Effector memory CD4-positive, alpha-beta T cell (primary cell): ENCODE measurements around the gene UCK2.

Experiments
- DNase-seq, 3 donors: peaks; one replicate each; pipeline ENCODE4 v3.0.0-alpha.2; 2020
- H3K27ac ChIP-seq: 2 replicates; pipeline ENCODE4 v1.7.0; 2013; ENCODE audit warnings: mild to moderate bottlenecking, low read length, moderate library complexity; ENCODE audit not compliant: insufficient read depth, poor library complexity, severe bottlenecking
- H3K27me3 ChIP-seq: replicated peaks from 2 replicates; pipeline ENCODE4 v1.7.0; 2013; ENCODE audit warnings: mild to moderate bottlenecking, low read length; ENCODE audit not compliant: insufficient read depth, control insufficient read depth, poor library complexity, severe bottlenecking
- H3K36me3 ChIP-seq: 2 replicates; pipeline ENCODE4 v1.7.0; 2013; ENCODE audit warnings: mild to moderate bottlenecking, low read length, moderate library complexity; ENCODE audit not compliant: control insufficient read depth, insufficient read depth
- H3K4me1 ChIP-seq: 2 replicates; pipeline ENCODE4 v1.7.0; 2013; ENCODE audit warnings: low read length, mild to moderate bottlenecking; ENCODE audit not compliant: control insufficient read depth, insufficient read depth, poor library complexity, severe bottlenecking
- H3K4me3 ChIP-seq: 2 replicates; pipeline ENCODE4 v1.7.0; 2013; ENCODE audit warnings: low read length, low read depth, mild to moderate bottlenecking; ENCODE audit not compliant: insufficient read depth, poor library complexity, severe bottlenecking
- H3K9me3 ChIP-seq: 2 replicates; pipeline ENCODE4 v1.7.0; 2013; ENCODE audit warnings: mild to moderate bottlenecking, low read length, moderate library complexity; ENCODE audit not compliant: control insufficient read depth

The UCK2 gene

DNA sequence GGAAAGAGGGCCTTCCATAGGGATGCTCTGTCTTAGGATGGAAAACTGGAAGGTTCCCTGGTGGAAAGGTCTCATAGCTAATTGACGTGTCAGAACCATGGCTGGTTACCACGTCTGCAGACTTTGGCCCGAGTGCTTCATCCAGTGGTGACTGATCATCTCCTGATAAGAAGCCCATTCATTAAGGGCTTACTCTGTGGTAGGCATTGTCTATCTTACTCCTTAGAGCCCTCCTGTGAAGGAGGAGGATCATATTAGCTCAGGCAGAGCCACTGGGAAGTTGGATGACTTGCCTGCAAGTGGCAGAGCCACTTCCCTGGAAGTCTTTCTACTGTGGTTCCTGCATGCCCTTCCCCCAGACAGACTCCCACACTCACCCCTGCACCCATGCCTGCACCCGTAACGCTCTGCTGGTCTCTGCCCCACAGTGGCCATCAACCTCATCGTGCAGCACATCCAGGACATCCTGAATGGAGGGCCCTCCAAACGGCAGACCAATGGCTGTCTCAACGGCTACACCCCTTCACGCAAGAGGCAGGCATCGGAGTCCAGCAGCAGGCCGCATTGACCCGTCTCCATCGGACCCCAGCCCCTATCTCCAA, 79.9 kb downstream of the UCK2 start:
- H3K4me1 ChIP-seq: no peaks in the 10 kb centered on the region
- H3K9me3 ChIP-seq: no peaks in the 10 kb centered on the region
- no peaks in the 10 kb centered on the region for H3K27me3 ChIP-seq
- no peak overlapping the region for H3K27ac ChIP-seq
- no peak for DNase-seq
- H3K4me3 ChIP-seq: no peak overlapping the region
- H3K36me3 ChIP-seq: no peaks in the 10 kb centered on the region

DNA sequence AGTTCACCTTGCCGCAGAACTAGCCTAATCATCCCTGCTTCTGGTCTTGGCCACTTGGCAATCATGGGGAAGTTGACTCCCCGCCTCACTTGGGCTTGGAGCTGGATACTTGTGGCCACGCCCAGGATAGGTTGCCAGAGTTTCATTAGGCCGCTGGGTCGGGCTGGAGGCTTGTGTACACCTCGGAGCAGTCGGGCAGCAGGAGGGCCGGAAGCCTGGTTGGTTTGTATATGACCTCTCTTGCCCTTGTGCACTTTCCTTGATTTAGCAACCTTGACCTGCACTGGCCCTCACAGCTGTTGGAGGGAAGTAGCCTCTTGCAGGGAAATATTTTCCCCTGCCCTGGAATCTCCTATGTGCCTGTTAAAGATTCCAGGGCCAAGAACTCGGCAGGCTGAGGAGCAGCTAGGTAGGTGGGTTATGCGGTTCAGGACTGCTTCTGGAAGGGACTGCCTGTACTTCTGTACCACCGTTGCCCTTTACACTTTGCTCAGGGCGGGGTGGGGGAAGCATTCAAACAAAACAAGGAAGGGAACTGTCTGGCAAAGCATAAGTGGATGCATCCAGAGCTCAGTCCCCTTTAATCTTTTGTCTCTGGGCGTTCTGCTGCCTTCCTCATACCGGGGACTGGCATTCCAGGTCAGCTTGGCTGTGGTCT, 83.5 kb downstream of the UCK2 start:
- DNase-seq: no peak
- H3K27ac ChIP-seq: no peak overlapping the region
- H3K9me3 ChIP-seq: no peaks in the 10 kb centered on the region
- no peak overlapping the region for H3K4me3 ChIP-seq
- H3K36me3 ChIP-seq: no peaks in the 10 kb centered on the region
- H3K27me3 ChIP-seq: no peaks in the 10 kb centered on the region
- H3K4me1 ChIP-seq: no peaks in the 10 kb centered on the region

DNA sequence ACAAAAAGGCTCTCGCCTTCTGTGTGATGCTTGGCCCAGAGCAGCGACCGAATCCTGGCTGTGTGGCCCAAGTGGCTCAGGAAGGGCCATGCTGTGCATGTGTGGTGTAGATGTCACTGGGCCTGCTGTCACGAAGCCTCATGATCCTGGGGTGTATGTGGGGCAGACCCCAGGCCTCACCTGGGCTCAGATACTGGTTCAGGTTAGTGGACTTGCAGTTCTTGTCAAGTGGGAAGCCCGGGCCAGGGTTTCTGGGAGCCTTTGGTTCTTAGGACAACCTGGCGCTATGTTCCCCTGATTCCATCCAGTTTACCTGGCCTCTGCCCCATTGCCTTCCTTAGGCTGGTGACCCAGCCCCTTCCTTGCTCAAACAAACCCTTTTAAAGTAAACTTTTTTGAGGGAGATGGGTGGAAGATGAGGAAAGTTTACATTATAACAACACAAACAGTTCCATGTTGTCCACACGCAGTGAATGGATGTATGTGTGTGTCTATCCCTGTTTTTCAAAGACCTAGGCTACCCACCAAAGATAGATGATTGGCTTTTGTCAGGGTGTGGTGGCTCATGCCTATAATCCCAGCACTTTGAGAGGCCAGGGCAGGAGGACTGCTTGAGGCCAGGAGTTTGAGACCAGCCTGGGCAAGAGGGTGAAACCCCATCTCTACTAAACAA, 84.3 kb downstream of the UCK2 start:
- Histone ChIP-seq H3K27ac (no peak overlapping the region), H3K27me3 (no peaks in the 10 kb centered on the region), H3K9me3 (no peaks in the 10 kb centered on the region), H3K4me3 (no peak overlapping the region), H3K36me3 (no peaks in the 10 kb centered on the region), H3K4me1 (no peaks in the 10 kb centered on the region)
- no peak for DNase-seq

DNA sequence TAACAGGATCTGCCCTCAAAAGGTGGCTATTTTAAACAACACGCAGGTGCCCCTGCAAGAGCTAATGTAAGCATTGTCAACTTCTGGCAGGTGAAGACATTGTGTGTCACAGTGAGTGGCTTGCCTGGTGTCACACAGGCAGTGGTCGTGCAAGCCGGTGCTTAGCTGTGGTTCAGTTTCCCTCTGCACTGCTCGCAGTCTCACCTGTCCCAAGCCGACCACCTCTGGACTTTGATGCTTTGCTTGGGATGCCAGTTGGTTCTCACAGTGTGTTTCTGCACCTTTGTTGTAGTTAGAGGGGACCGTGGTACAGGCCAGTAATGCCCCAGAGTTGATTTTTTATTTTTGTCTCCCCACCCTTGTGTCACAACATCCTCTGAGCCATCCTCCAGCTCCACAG, 85.2 kb downstream of the UCK2 start:
- H3K4me3 ChIP-seq: no peak overlapping the region
- no peaks in the 10 kb centered on the region for H3K27me3 ChIP-seq
- no peaks in the 10 kb centered on the region for H3K9me3 ChIP-seq
- DNase-seq: no peak
- no peak overlapping the region for H3K27ac ChIP-seq
- H3K4me1 ChIP-seq: no peaks in the 10 kb centered on the region
- H3K36me3 ChIP-seq: no peaks in the 10 kb centered on the region

DNA sequence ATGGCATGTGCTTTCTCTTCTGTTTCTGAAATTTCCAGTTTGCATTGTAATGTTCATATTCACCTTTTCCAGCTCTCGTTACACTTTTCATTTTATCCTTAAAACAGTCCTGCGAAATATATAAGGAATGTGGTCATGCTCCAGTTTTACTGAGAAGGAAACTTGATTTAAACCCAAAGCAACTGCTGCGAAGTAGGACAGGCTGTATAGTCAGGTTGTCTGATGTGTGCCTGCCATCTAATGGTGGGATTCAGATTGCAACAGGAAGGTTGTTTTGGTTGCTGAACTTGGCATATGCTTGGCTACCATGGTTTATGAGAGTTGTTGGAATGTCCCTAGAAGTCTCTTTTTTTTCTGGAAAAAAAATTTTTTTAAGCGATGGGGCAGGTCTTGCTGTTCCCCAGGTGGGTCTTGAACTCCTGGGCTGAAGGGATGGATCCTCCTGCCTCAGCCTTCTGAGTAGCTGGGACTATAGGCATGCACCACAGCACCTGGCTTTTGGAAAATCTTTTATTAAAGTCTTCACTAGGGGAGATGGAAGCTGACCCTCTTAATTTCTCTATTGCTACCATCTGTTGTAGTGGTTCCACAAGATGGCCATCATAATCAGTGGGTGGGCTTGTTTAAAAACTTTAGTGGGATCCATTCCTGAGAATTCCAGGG, 86.9 kb downstream of the UCK2 start:
- peak; percentile 30 to 48 (median 38) for DNase-seq
- H3K9me3 ChIP-seq: no peaks in the 10 kb centered on the region
- H3K4me3 ChIP-seq: no peak overlapping the region
- H3K4me1 ChIP-seq: no peaks in the 10 kb centered on the region
- H3K27me3 ChIP-seq: no peaks in the 10 kb centered on the region
- H3K36me3 ChIP-seq: no peaks in the 10 kb centered on the region
- no peak overlapping the region for H3K27ac ChIP-seq

DNA sequence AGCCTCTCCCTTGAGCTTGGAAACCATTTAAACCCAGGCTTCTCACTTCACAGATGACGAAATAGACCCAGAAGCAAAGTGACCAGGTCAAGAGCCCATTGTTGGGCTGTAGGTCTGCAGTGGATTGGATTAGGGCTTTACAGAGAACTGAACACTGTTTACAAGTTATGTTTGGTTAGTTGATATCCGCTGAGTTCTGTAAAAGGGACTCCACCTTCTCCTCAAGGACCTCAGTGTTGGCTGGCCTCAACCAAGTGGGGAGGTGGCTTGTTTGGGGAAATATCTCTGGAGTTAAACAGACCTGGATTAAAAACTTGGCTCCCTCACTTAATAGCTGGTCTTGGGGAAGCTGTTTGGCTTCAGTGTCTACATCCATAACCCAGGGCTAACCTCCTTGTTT, 88.1 kb downstream of the UCK2 start:
- DNase-seq: no peak
- H3K27ac ChIP-seq: no peak overlapping the region
- no peaks in the 10 kb centered on the region for H3K27me3 ChIP-seq
- no peak overlapping the region for H3K4me3 ChIP-seq
- H3K36me3 ChIP-seq: no peaks in the 10 kb centered on the region
- no peaks in the 10 kb centered on the region for H3K4me1 ChIP-seq
- H3K9me3 ChIP-seq: no peaks in the 10 kb centered on the region

DNA sequence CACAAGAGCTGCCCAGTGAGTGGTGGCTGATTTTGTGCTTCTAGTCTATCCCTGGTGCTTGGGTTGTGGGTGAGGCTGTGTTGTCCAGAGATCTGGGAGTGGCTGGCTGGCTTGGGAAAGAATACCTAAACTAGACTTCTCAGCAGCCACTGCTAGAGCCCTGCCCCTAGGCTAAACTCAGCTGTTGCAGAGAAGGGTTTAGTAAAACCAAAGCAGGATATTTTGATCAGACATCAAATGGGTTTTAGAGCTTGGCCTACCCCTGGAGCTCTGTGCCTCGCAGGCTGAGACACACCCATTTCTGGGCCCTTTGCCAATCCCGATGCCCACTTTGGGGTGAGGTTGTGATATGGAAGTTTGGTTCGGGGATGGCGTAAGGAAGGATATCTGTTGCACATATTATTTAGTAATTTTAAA, 88.5 kb downstream of the UCK2 start:
- H3K36me3 ChIP-seq: no peaks in the 10 kb centered on the region
- no peaks in the 10 kb centered on the region for H3K9me3 ChIP-seq
- no peak overlapping the region for H3K4me3 ChIP-seq
- H3K27ac ChIP-seq: no peak overlapping the region
- DNase-seq: no peak
- no peaks in the 10 kb centered on the region for H3K27me3 ChIP-seq
- no peaks in the 10 kb centered on the region for H3K4me1 ChIP-seq

DNA sequence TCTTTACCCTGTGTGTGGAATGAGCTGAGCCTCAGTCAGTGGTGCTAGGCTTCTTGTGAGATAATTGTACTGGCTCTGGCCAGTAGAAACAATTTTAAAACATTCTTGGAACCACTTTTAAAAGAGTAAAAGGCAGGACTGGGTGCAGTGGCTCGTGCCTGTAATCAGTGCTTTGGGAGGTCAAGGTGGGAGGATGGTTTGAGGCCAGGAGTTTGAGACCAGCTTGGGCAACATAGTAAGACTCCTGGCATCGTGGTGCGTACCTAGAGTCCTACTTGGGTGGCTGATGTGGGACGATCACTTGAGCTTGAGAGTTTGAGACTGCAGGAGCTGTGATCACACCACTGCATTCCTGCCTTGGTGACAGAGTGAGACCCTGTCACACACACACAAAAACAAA, 89.8 kb downstream of the UCK2 start:
- no peak overlapping the region for H3K27ac ChIP-seq
- H3K4me3 ChIP-seq: no peak overlapping the region
- no peaks in the 10 kb centered on the region for H3K27me3 ChIP-seq
- no peaks in the 10 kb centered on the region for H3K36me3 ChIP-seq
- no peaks in the 10 kb centered on the region for H3K4me1 ChIP-seq
- H3K9me3 ChIP-seq: no peaks in the 10 kb centered on the region
- DNase-seq: no peak

DNA sequence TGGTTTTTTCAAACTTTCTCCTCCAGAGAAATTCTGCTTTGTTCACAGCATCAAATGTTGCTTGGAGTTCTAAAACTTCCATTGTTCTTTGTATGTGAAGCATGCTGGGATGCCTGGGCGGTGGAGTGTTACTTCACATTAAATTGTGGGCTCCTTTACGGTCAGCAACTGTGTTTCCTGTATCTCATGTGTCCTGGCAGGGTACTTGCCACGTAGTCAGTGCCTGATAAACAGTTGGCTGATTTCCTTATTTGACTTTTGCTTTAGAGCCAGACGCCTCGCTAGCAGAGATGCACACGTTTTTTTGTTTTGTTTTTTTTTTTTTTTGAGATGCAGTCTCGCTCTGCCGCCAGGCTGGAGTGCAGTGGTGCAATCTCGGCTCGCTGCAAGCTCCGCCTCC, 96.7 kb downstream of the UCK2 start:
- no peak for DNase-seq
- no peaks in the 10 kb centered on the region for H3K36me3 ChIP-seq
- no peak overlapping the region for H3K27ac ChIP-seq
- no peaks in the 10 kb centered on the region for H3K9me3 ChIP-seq
- H3K4me1 ChIP-seq: no peaks in the 10 kb centered on the region
- H3K27me3 ChIP-seq: no peaks in the 10 kb centered on the region
- H3K4me3 ChIP-seq: no peak overlapping the region

DNA sequence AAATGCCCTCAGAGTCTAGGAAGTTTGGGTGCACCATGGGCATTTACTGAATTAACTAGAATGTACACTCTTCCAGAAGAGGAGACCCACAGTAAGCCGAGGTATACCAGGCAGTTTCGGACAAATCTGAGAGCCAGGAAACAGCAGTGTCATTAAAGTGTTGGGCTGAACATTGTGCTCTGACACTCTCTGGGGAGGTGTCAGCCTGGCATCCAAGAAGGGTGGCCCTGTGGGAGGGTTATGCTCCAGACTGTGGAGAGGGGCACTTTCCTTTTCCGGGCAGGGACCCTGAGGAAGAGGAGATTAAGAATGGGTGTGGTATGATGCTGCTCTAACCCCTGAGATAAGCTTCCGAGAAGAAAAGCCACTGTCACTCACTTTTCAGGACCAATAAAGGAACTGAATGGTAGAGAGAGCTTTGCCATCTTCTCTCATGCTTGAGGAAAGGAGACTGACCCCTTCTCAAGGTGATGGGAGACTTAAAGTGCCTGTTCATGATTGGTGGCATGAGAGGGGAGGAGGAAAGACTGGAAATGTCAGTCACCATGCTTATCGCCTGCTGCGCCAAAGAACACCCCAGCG, 98.2 kb downstream of the UCK2 start:
- H3K9me3 ChIP-seq: no peaks in the 10 kb centered on the region
- no peak overlapping the region for H3K4me3 ChIP-seq
- no peaks in the 10 kb centered on the region for H3K4me1 ChIP-seq
- DNase-seq: no peak
- H3K27me3 ChIP-seq: no peaks in the 10 kb centered on the region
- no peaks in the 10 kb centered on the region for H3K36me3 ChIP-seq
- H3K27ac ChIP-seq: no peak overlapping the region
